ENCODE measurements around the gene LRRC8C.

LRRC8C gene

GRCh38 chr1:89640440-89640839 lies 7.5 kb downstream of the LRRC8C start:
- CTCF ChIA-PET = interaction anchor here (1.5 to 2.1 kb wide), 3 partner anchors 8 to 123 kb away, joined by 5 to 7 read pairs (median 6); no protein-coding TSS in a partner anchor
- POLR2A ChIA-PET = no interaction called here
- DNase-seq (ENCODE audit: extremely low spot score) = no peak
- TF ChIP-seq, protein P1, sequence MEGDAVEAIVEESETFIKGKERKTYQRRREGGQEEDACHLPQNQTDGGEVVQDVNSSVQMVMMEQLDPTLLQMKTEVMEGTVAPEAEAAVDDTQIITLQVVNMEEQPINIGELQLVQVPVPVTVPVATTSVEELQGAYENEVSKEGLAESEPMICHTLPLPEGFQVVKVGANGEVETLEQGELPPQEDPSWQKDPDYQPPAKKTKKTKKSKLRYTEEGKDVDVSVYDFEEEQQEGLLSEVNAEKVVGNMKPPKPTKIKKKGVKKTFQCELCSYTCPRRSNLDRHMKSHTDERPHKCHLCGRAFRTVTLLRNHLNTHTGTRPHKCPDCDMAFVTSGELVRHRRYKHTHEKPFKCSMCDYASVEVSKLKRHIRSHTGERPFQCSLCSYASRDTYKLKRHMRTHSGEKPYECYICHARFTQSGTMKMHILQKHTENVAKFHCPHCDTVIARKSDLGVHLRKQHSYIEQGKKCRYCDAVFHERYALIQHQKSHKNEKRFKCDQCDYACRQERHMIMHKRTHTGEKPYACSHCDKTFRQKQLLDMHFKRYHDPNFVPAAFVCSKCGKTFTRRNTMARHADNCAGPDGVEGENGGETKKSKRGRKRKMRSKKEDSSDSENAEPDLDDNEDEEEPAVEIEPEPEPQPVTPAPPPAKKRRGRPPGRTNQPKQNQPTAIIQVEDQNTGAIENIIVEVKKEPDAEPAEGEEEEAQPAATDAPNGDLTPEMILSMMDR (IDR thresholded peaks at IDR 0.05; ENCODE audit: control extremely low read depth, extremely low read depth, low read depth, missing control alignments) = no peak

- TF ChIP-seq, protein P1 (IDR thresholded peaks at IDR 0.05; ENCODE audit: control extremely low read depth, extremely low read depth, low read depth, missing control alignments) = no peak
- ChIA-PET POLR2A (no interaction called here), CTCF (interaction anchor here (1.5 to 1.8 kb wide), 2 partner anchors 14 to 121 kb away, joined by 5 to 6 read pairs; no protein-coding TSS in a partner anchor)
- no peak for DNase-seq (ENCODE audit: extremely low spot score)
Measured at GRCh38 chr1:89641781-89642180, 8.9 kb downstream of the LRRC8C start.

- no peak for DNase-seq (ENCODE audit: extremely low spot score)
- CTCF ChIA-PET = interaction anchor here (1.0 to 1.5 kb wide), 3 partner anchors 11 to 29 kb away, joined by 3 read pairs; no protein-coding TSS in a partner anchor
- POLR2A ChIA-PET = no interaction called here
- TF ChIP-seq, protein P1 (IDR thresholded peaks at IDR 0.05; ENCODE audit: control extremely low read depth, extremely low read depth, low read depth, missing control alignments) = no peak
Measured at GRCh38 chr1:89643577-89643976, 10.7 kb downstream of the LRRC8C start.

DNA sequence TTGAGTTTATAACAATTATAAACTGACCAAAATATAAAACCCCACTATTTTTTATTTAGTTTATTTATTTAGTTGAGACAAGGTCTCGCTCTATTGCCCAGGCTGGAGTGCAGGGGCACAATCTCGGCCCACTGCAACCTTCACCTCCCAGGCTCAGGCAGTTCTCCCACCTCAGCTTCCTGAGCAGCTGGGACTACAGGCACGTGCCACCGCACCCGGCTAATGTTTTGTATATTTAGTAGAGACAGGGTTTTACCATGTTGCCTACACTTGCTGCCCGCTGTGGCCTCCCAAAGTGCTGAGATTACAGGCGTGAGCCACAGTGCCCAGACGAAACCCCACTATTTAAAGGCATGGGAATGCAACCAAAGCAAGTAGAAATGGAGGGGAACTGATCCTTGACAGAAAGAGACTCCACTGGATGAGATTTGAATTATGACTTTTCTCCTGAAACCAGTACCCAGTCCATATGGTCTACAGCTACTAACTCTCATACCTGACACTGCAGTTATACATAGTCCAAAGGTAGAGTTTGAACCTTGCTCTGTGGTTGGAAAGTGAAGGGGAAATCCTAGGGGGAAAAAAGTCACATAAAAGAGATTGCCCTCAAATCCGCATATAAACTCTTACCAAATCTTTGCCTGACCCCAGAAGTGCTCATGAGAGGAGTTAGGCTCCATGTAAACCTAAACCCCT lies 11.3 kb downstream of the LRRC8C start:
- DNase-seq (ENCODE audit: extremely low spot score) = no peak
- ChIA-PET CTCF (interaction anchor here (0.8 to 1.5 kb wide), 6 partner anchors 10 to 119 kb away, joined by 3 read pairs; no protein-coding TSS in a partner anchor), POLR2A (no interaction called here)
- TF ChIP-seq, protein P1 (IDR thresholded peaks at IDR 0.05; ENCODE audit: control extremely low read depth, extremely low read depth, low read depth, missing control alignments) = no peak

GRCh38 chr1:89646259-89646658 lies 13.3 kb downstream of the LRRC8C start:
- ChIA-PET POLR2A (no interaction called here), CTCF (interaction anchor here (2.4 kb wide), 1 partner anchor 116 kb away, joined by 8 read pairs; no protein-coding TSS in a partner anchor)
- TF ChIP-seq, protein P1 (IDR thresholded peaks at IDR 0.05; ENCODE audit: control extremely low read depth, extremely low read depth, low read depth, missing control alignments) = no peak
- no peak for DNase-seq (ENCODE audit: extremely low spot score)

DNA sequence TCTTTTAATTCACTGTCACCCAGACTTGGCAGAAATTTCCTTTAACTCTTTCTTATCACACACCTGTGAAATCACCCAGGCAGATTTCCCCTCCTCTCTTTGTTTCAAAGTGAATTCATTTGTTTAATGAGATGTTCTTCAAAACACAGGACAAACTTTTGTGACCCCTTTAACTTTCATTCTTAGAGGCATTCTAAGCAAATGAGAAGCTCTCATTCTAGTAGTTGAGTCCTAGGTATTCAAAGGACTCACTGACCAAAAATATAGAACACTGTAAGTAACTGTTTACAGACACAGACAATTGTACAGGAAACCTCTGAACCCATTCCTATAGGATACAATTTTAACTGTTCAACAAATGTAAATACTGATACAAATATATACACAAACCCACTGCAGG lies 16.9 kb downstream of the LRRC8C start:
- no peak for DNase-seq (ENCODE audit: extremely low spot score)
- POLR2A ChIA-PET = no interaction called here
- CTCF ChIA-PET = interaction anchor here (1.5 to 3.0 kb wide), 4 partner anchors 10 to 41 kb away, joined by 3 to 15 read pairs (median 5); no protein-coding TSS in a partner anchor
- TF ChIP-seq, protein P1 (IDR thresholded peaks at IDR 0.05; ENCODE audit: control extremely low read depth, extremely low read depth, low read depth, missing control alignments) = no peak

All from GM10248 (cell line).